DMS53 treated with DMSO at 0.1 percent for 48 hours (cell line): Measurements from ENCODE around the gene ISX.

ENCODE experiments used
- DNase-seq: peaks from one replicate; lab custom pipeline; 2025; ENCODE audit not compliant: unreplicated experiment; lab: John Stamatoyannopoulos, UW

The ISX gene

GRCh38 chr22:35109616-35110015 lies 43.7 kb downstream of the ISX start:
- DNase-seq = no peak

DNA sequence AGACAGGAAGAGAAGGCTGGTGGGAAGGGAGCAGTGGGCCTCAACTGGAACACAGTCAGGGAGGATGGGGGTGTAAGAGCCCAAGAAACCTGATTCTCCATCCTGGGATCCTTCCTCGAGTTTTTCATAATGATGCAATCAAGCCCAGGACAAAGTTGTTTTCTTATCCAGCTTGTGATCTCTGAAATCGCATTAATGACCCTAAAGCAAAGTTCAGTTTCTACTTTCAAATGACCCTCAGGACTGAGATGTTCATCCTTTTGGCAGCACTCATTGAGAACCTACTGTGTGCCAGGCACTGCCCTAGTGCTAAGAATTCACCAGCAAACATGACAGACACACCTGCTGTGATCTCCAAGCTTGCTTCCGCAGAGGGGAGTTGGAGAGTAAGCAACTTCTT lies 45.3 kb downstream of the ISX start:
- no peak for DNase-seq

- no peak for DNase-seq
Measured at GRCh38 chr22:35113341-35113740, 47.4 kb downstream of the ISX start.

- DNase-seq = no peak
Measured at GRCh38 chr22:35114131-35114980, 48.4 kb downstream of the ISX start.

GRCh38 chr22:35115515-35115914 lies 49.6 kb downstream of the ISX start:
- no peak for DNase-seq

GRCh38 chr22:35116269-35116668 lies 50.3 kb downstream of the ISX start:
- no peak for DNase-seq

- DNase-seq = no peak
Measured at GRCh38 chr22:35116817-35117216, 50.9 kb downstream of the ISX start.

DNA sequence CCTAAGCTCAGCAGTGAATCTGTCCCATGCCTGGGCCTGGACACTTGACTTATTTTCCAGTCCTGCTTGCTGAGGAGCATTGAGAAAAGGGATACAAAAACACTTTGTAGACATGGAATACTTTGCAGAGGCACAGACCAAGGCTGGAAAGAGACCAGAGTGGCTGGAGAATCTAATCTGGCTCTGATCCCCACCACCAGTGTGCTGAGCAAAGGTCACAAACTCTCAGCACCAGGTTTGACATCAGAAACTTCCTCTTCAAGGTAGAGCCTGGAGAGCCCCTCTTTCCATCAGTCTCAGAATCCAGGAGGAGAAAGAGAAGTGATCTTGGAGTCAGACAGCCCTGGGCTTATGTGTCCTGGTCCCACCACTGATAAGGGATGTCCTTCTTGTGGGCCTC lies 53.5 kb downstream of the ISX start:
- no peak for DNase-seq

DNA sequence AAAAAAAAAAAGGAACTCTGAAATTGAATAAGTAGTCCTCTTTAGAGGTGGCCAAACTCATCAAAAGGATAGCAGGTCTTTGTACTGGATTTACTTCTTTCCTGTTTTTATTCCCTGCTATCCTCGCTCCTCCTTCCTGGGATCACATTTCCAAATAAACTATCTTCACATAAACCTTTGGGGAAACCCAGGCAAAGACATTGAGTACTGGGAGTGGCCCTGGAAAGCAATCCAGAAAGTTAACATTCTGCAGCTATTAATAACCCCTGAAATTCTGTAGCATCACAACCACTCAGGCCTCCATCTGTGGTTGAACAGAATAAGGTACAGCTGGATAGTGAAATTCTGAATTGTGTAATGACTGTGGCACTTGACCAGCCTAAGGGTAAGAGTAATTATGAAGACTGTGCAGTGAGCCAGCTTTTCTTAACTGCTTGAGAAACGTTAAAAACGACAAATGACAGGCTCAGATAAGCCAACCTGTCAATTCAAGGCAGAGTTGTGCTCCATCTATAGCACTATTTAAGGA lies 58.8 kb downstream of the ISX start:
- no peak for DNase-seq

DNA sequence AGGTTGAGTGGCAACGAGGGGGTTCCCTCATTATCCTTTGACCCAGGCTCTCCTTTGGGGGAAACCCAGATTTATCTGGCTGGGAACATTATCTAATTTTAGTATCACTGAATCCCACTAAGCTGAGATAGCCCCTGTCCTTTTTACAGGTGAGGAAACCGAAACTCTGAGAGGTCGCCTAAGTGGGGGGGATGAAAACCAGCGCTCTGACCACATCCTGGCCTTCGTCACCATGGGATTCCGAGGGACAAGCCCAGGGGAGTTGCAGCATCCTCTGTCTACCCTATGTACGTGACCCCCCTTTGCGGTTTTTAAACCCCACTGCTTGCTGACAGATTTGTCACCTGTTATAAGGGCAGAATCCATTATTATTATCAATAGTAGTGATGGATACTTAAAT lies 61.0 kb downstream of the ISX start:
- DNase-seq = no peak

- DNase-seq = no peak
Measured at GRCh38 chr22:35128637-35129036, 62.7 kb downstream of the ISX start.

- DNase-seq = no peak
Measured at GRCh38 chr22:35131525-35132000, 65.6 kb downstream of the ISX start.

- no peak for DNase-seq
Measured at GRCh38 chr22:35132568-35132967, 66.6 kb downstream of the ISX start.

- DNase-seq = no peak
Measured at GRCh38 chr22:35133702-35134380, 67.9 kb downstream of the ISX start.

DNA sequence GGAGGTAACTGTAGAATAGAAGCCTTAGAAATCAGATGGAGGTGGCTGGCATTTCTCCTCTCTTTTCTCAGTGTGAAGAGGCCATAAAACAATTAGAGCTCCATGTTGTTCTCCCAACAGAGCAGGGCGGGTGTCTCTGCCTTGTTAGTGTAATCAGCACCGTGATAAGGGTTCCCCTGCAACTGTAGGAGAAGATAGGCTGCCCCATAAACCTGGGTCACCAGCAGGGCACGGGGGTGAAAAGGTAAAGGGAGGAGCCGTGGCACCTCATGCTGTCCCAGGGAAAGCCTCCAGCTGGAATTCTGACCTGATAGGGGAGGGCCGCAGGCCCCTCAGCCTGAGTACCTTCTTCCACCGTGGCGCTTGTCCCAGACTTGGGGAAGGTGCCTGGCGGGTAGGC lies 68.7 kb downstream of the ISX start:
- DNase-seq = no peak

DNA sequence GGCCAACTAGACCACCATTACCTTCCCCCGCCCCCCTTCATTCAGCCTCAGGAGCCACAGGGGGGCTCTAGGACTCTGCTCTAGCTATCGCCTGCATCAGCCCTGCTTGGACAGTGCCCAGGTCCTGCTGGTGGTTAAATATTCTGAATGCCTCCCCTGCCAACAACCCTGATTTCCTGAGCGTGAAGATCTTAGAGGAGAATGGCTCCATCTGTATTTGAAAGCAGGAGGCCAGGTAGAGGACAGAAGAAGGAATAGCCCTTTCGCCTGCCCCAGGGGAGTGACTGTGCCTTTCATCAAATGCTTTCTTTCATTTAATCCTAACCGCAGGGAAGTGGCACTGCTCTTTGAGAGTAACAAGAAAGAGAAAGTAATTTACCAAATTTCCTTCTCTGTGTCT lies 69.2 kb downstream of the ISX start:
- no peak for DNase-seq
